ENCODE results near the gene CPA5.

CPA5 gene

DNA sequence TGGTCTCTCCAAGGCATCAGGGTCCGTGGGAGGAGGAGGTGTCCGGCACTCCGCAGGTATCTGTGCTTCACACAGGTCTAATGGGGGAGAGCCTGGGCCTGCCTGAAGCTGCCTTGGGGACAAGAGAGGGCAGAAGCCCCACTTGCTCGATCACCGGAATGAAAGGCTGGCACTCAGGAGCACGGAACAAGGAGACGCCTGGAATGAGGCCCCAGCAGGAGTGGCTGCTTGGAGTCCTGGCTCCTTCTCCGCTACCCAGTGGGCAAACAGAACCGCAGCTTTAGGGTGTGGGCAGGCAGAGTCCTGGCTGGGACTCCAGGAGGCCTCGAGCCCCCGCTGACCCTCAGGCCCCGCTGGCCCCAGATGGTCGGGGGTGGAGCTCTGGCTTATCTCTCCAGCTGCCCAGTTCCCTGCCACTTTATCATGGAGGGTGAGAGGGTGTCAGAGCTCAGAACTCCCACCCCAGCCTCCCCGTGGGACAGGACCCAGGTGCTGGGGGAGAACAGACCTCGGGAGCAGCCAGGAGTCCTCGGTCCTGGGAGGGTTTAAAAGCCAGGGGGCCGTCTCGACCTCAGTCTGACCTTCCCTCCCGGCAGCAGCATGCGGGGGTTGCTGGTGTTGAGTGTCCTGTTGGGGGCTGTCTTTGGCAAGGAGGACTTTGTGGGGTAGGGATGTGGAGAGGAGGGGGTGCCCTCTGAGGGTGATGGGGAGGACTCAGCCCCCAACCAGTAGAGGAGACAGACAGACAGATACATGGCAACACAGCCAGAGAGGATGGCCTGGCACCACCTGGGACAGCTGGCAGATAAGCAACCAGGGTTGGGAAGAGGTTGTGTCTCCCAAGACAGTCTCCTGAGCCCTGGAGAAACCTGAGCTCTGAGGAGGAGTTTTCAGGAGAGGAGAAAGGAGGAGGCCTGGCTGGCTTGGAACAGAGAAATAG is 35.6 kb downstream of the CPA5 start, which contains the start of gene CPA1:
TSS of gene CPA1 (plus strand) at position 574 of the 940 bp plus-strand sequence. CDS start at position 601, 27 bp downstream.
- DNase-seq: no peak

DNA sequence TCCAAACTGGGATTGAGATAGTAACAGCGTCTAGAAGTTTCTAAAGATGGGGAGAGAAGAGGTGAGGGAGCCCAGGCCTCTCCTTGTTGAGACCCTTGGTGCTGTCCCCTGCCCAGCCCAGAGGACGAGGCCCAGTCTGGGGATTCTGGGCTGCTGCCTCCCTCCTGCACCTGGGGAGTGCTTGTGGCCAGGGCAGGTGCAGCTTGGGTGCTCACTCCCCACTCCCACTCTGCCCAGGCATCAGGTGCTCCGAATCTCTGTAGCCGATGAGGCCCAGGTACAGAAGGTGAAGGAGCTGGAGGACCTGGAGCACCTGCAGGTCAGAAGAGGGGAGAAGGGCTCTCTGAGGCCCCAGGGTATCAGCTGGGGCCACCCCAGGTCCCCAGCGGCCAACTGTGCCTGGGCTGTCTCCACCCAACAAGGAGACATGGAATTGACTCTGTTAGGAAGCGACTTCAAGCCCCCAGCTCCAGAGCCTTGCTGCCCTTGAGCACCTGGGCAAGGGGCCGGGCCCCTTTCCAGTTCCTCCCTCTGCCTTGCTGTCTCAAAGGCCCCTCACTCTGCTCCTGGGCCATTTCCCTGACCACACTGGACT is 36.3 kb downstream of the CPA5 start:
- DNase-seq: no peak

DNA sequence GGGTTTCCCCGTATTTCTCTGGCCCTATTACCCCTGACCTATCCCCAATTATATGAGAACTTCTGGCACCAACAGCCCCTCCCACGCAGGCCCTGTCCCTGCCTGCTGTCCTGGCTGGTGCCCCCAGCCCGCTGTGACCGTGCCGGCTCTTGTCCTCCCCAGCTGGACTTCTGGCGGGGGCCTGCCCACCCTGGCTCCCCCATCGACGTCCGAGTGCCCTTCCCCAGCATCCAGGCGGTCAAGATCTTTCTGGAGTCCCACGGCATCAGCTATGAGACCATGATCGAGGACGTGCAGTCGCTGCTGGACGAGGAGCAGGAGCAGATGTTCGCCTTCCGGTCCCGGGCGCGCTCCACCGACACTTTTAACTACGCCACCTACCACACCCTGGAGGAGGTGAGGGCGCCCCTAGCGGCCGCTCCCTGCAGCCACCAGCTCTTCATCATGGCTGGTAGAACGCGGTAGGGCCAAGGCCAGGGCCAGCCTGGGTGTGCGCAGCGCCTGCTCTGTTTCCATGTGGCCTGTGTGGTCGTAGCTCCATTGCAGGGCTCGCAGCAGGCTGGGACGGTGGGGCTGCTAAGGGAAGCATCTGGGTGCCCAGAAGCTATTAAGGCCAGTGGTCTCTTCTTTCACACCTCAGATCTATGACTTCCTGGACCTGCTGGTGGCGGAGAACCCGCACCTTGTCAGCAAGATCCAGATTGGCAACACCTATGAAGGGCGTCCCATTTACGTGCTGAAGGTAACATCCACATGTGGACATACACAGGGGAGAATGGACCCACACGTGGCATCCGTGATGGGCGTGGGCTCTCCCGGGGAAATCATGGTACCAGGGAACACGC is 37.1 kb downstream of the CPA5 start:
- DNase-seq: no peak

DNA sequence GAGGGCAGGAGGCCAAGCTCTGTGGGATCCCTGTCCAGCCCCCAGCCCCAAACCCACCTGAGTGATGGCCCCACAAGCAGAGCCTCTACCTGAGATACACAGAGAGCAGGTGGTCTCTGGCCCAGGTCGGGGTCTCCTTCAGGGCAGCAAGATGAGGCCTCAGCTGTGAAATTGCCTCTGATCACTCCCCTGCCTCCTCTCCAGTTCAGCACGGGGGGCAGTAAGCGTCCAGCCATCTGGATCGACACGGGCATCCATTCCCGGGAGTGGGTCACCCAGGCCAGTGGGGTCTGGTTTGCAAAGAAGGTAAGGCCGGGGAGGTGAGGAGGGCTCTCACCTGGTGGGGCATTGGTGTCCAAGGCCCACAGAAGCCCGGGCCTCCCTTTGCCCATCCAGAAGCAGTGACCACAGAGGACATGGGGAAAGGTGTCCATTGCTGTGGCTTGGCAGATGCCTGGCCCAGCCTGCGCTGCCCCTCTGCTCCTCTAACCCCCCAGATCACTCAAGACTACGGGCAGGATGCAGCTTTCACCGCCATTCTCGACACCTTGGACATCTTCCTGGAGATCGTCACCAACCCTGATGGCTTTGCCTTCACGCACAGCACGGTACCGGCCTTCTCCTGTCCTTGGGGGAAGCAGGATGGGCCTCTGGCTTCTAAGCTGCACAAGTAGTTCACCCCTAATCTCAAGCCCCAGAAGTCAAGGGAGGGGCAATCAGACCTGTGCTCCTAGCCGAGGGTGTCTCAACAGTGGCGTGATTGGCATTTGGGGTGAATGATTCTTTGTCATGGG is 38.8 kb downstream of the CPA5 start:
- no peak for DNase-seq

DNA sequence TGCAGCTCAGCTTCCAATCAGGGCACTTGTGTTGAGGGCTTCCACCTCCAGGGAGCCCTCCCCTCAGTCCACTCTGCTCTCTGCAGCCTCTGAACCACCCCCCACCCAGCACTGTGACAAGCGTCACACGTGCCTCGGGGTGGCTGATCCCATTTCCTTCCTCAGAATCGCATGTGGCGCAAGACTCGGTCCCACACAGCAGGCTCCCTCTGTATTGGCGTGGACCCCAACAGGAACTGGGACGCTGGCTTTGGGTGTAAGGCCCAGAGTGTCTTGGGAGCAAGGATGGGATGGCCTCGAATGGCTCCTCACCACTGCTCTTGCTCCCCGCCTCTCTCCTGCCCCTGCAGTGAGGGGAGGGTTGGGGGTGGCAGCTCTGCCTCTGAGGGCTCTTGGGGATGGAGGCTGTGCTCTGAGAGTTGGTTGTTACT is 39.8 kb downstream of the CPA5 start:
- DNase-seq: no peak

DNA sequence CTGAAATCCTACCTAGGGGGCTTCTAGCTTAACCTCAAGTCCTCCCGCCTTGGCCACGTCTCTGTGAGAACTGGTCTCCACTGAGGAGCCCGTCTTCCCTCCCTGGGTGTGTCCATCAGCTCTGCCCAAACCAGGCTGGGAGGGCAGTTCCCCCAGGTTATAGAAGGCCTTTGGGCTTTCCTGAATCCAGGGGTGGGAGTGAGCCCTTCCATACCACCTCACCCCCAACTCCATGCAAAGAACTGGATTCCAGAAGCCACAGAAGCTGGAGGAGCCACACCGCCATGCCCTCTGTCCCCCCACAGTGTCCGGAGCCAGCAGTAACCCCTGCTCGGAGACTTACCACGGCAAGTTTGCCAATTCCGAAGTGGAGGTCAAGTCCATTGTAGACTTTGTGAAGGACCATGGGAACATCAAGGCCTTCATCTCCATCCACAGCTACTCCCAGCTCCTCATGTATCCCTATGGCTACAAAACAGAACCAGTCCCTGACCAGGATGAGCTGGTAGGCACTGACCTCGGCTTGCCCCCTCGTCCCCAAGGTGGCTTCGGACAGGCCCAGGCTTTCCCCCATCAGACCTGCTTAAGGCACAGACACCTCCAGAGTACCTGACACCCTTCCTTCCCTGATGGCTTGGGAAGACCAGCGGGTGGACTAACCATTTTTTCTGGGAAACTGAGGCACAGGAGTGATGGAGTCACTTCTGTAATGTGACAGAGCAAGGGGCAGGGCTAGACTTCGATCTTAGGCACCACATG is 40.4 kb downstream of the CPA5 start:
- no peak for DNase-seq

DNA sequence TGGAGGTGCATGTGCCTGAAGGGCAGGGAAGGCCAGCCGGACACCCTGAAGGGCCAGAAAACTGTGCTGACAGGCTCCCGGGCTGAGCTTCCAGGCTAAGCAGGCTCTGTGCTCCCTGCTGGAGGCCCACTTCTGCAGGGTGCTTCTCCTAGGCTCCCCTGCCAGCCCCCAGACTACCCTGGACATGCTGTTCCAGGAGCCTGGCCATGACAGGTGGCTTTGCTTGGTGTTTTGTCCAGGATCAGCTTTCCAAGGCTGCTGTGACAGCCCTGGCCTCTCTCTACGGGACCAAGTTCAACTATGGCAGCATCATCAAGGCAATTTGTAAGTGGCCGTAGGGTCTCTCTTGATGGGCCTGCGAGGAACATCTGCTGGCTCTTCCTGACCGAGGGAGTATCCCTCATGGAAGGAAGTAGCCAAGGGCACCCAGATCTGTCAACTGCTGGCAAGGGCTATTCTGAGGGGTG is 41.0 kb downstream of the CPA5 start:
- no peak for DNase-seq

DNA sequence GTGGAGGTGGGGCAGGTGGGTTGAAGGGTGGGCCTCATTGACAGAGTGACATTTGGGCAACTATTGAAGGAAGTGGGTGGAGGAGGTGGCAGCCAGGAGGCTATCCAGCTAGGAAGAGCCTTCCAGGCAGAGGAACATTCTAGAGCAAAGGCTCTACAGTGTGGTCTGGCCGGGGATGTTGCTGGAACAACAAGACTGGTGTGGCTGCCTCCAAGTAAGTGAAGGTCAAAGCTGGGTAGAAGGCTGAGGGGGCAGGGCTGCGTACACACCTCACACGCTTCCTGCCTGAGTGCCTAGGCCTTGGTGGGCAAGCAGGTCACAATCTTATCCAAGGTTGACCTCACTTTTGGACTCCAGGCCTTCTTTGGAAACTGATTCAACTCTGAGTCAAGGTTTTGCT is 42.3 kb downstream of the CPA5 start:
- no peak for DNase-seq

DNA sequence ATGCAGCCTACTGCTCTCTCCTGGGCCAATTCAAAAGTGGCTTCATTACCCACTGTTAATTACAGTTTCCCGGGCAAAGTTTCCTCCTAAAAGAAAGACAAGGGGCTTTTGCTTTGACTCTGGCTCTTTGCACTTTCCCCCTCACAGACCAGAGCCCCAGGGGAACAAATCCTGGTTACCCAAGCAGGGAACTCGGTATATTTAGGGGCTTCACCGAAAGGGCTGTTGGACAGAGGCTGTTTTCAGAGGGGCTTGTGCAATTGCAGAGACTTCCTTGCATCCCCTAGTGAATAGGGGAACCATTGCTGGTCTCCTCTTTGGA is 42.7 kb downstream of the CPA5 start:
- DNase-seq: no peak

DNA sequence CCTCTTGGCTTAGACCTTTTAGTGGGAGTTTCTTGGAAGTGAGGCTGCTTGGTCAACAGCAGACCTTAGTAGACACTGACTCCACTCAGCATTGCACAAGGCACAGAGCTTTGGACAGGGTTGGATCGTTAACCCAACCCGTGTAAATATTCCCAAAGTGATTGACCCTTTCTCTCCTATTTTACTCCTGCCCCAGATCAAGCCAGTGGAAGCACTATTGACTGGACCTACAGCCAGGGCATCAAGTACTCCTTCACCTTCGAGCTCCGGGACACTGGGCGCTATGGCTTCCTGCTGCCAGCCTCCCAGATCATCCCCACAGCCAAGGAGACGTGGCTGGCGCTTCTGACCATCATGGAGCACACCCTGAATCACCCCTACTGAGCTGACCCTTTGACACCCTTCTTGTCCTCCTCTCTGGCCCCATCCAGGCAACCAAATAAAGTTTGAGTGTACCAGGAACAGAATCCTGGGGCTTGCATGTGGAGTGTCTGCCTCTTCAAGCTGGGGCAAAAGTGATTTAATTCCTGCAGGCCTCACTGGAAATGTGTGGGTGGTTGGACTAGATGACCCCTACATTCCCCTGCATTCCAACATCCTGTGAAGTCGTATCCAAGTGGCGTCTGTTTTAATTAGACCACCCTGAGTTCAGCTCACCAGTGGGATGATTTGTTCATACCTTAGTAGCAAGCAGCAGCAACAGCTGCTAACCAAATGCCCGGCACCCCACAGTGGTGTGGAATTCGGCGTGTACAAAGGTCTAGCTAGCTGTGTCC is 43.2 kb downstream of the CPA5 start:
- DNase-seq: no peak

DNA sequence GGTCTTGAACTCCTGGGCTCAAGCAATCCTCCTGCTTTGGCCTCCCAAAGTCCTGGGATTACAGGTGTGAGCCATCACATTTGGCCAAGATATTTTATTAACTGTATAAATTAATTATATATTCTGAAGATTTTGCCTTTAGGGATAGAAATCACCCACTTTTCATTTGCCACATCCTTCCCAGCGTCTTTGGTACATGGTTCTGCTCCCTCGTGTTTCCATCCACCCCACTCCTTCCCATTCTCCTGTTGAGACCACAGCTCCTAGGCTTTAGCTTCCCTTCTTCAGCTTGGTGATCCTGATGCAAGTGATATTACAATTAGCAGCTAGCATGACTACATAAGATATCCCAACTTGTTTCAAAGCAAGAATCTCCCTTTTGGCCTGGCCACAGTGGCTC is 44.1 kb downstream of the CPA5 start:
- no peak for DNase-seq

DNA sequence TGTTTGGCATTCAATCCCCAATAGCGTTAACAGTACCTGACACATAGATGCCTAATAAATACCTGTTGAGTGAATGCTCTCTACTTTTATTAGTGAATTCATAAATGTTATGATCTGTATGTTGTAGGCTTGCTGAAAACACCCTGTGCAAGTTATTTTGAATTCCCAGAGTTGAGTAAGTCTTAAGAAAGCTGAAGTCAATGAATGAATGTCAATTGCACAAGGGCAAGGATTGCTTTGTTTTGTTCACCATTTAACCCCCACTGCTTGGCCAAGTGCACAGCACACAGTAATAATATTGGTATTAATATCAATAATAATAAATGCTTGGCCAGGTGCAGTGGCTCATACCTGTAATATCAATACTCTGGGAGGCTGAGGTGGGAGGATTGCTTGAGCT is 45.9 kb downstream of the CPA5 start:
- no peak for DNase-seq

DNA sequence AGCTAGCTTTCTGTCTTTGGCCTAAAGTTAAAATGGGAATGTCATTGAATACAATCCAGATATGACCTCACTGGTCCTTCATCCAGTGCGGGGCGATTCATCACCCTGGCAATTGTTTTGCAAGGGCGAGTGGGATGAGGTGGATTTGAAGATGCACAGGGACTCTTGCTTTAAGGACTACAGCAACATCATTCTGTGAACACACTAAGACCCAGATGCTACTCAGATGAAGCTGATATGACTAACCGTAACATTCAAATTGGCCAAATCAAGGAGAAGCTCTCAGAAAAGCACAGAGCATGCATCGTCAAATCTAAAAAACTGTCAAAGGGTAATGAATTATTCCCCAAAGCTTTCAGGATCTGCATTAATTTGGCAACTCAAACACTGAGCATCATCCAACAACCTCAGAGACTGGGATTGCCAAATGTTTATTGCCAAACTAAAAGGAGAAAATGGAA is 48.5 kb downstream of the CPA5 start:
- no peak for DNase-seq

DNA sequence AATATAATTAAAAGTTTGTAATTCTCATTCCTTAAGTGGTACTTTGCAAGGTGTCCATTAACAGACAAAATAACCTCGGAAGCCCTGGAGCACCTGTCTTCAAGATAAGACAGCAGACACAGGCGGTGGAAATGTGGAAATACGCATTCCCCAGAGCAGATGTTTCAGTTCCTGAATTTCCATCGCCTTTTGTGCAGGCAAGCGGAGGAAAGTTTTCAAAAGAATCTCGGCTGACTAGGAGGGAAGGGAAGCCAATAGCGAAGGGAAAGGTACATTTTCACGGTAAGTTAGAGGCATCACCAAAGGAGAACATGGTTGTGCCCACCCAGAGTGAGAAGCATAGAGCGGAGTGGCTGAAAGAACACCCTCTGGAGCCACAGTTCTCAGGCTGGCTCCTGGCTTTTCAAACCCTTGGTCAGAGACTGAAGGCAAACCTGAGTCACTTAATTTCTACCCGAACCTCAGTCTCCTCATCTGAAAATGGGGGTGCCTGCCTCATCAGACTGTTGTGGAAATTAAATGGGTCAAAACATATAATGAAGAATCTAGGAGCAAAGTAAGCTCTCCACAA is 49.3 kb downstream of the CPA5 start:
- DNase-seq: no peak

DNA sequence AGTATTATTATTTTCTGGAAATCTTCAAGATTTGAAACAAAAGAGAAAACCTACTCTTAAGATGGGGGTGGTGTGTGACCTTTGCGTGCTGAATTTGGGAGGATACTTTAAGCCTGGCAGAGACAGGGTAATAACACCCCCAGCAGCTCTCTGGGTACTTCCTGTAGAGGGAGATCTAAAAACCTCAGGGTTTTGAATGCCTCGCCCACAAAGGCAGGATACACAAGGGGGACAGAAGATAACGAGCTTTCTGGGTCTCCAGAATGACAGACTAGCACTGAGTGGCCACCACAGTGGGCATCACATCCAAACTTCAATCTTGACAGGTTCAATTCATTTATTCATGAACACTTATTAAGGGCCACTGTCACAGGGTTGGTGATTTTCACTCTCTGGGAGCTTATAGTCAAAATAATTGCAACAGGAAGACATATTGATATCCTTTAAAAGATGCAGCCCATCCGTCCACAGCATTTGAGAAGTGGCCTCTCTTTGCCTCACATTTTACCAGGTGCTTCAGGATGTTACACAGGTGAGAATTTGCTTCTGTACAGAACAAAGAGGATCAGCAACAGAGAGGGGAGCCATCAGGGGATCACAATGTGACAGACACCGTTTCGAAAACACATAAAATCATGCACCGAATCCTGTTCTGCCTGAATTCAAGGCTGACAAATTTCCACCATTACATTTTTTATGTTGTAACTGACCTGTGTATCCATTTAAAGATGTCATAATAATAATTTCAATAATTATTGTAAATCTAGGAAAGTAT is 50.0 kb downstream of the CPA5 start:
- no peak for DNase-seq

DNA sequence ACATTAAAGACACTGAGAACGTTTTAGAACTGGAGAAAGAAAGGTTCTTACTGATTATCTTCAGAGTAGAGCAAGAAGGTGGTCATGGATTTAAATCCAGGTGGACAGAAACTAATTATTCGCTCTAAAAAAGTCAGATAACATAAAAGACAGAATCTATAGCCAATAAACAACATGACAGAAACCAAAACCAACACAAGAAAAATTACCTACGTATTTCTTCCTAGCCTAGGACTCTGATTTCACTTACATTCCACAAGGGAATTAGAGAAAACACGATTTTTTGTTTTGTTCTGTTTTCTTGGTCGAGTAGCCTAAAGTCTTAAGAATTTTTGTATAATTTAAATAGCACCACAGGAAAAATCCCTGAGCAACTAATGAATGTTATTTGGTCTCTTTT is 50.8 kb downstream of the CPA5 start:
- DNase-seq: no peak

DNA sequence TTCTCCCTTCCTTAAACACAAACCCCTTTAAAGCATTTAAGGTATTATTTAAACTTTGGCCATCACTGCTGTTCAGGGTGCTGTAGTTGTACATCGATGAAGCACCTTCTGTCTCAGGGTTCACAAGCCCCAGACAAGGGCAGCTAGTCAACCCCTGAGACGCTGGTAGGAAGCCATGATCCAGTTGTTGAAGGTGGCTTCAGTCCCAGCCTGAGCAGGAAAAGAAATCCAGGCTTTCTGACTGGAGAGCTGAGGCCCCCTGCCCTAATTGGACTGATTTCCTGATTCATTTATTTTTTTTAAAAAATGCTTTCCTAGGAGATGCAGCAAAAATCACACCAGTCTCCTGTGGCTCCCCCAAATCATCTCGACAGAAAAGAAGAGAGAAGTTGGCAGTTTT is 51.5 kb downstream of the CPA5 start:
- DNase-seq: no peak

DNA sequence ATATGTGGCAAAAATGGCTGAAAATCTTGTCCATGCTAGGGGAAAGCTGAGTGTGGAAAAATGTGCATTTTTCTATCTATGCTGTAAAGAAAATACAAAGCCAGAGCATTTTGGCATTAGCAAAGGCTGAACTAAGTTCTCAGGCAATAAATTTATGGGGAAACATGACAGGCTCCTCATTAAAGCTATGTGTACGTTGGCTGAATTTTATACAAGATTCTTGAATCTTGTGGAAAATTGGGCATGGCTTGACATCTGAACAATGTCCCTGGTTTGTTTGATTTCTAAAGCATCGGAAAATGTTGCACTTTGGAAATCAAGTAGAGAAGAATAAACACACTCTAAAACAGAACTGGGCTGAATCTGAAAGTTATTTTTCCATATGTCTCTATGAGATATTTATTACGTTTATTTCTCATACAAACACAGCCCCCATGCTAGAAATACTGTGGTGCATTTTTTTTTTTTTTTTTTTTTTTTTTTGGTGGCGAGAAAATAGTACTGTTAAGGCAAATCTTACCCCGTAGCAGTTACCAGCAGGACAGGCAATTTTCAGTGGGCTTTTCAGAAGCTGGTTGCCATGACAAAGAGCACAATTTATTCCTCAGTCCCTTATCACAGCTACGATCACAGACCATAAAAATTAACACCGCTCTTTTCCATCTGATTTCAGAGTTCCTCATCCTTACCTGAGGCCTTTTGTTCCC is 52.6 kb downstream of the CPA5 start:
- DNase-seq: no peak

DNA sequence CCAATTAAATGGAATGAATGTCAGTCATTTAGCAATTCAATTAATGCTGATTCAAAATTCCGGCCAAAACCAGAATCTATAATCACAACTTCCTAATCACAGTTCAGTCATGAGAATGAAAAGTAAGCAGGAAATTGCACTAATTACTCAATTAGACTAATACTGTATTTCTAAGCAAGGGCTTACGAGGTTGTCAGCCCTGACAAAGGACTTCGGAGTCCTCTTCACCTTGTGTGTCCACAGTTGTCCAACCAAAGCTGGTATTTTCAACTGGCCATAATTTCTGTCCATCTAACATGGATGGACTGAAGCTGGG is 53.1 kb downstream of the CPA5 start:
- no peak for DNase-seq
